Upper lobe of left lung (tissue), 6 donors: ENCODE data around the gene STX16. TPM values are rescaled to one million over a fixed set of nuclear protein-coding genes. Genes with fewer than 3 reads are reported as not detected.

ENCODE experiments used
- ATAC-seq, 2 donors: fragments of 200-7000 bp; cut with Tn5 transposase; one replicate each; pipeline ENCODE4 v1.9.1; 2022; ENCODE audit warnings: mild to moderate bottlenecking in 2 of 2, moderate library complexity in 2 of 2; ENCODE audit not compliant: low FRiP score in 2 of 2
- DNase-seq, 2 donors: peaks; one replicate each; pipeline ENCODE4 v3.0.0-alpha.2; 2019 to 2020
- H3K27ac ChIP-seq, 4 donors: fragments of 200-600 bp; sonication (generic); one replicate each; pipeline ENCODE4 v1.5.1; 2016 to 2019
- H3K27me3 ChIP-seq, 4 donors: fragments of 200-600 bp; sonication (generic); one replicate each; pipeline ENCODE4 v1.5.1; 2017 to 2019
- H3K36me3 ChIP-seq, 4 donors: fragments of 200-600 bp; sonication (generic); one replicate each; pipeline ENCODE4 v1.5.1; 2016 to 2019
- H3K4me1 ChIP-seq, 4 donors: fragments of 200-600 bp; sonication (generic); one replicate each; pipeline ENCODE4 v1.5.1; 2018 to 2019
- H3K4me3 ChIP-seq, 4 donors: fragments of 200-600 bp; sonication (generic); one replicate each; pipeline ENCODE4 v1.5.1; 2017 to 2019; ENCODE audit warnings: mild to moderate bottlenecking in 2 of 4, moderate library complexity in 1 of 4
- H3K9me3 ChIP-seq, 4 donors: fragments of 200-600 bp; sonication (generic); one replicate each; pipeline ENCODE4 v1.5.1; 2018 to 2019
- EP300 ChIP-seq, 4 donors: sonication (generic); formaldehyde crosslinking; IDR thresholded peaks; one replicate each; pipeline ENCODE4 v1.5.1; 2017; ENCODE audit warnings: antibody characterized with exemption in 4 of 4, control low read depth in 2 of 4
- POLR2A ChIP-seq, 4 donors: fragments of 450-650 bp; IDR thresholded peaks; one replicate each; pipeline ENCODE4 v1.5.1; 2016 to 2017; ENCODE audit warnings: antibody characterized with exemption in 4 of 4, mild to moderate bottlenecking in 2 of 4
- POLR2AphosphoS5 ChIP-seq, 2 donors: sonication (generic); formaldehyde crosslinking; IDR thresholded peaks; one replicate each; pipeline ENCODE4 v1.5.1; 2017; ENCODE audit warnings: antibody characterized with exemption in 2 of 2
- WGBS, 2 donors: methylation state at CpG; one replicate each; pipeline ENCODE4 v1.1.5; 2017 to 2018; 5-methylcytosine and 5-hydroxymethylcytosine counted together
- total RNA-seq, 6 donors: library from RNA; depleted of rRNA in 4 of 6; stranded (reverse); fragments of >200 nt in 4 of 6; gene quantifications; one replicate each; pipeline versions ENCODE4 v1.1.0 to v1.2.1, GENCODE V29; 2016 to 2021
- TF ChIP-seq, protein P1 (sequence below), 6 experiments: fragments of 450-650 bp in 4 of 6; fragments of 200-600 bp in 2 of 6; sonication (generic) in 2 of 6; IDR thresholded peaks; one replicate each; pipeline ENCODE4 v1.5.1; 2016 to 2019; ENCODE audit warnings: antibody characterized with exemption in 6 of 6
- donor health status: DM: no; HTN: no; CAD: no; lungs with moderate emphysema.
- donor health status: DM: no; HTN: yes; CAD: no; lungs with severe emphysema.

The STX16 gene
- total RNA-seq, 6 donors from 2014 or later, result 42.1 to 469 (median 64.7) TPM

DNA sequence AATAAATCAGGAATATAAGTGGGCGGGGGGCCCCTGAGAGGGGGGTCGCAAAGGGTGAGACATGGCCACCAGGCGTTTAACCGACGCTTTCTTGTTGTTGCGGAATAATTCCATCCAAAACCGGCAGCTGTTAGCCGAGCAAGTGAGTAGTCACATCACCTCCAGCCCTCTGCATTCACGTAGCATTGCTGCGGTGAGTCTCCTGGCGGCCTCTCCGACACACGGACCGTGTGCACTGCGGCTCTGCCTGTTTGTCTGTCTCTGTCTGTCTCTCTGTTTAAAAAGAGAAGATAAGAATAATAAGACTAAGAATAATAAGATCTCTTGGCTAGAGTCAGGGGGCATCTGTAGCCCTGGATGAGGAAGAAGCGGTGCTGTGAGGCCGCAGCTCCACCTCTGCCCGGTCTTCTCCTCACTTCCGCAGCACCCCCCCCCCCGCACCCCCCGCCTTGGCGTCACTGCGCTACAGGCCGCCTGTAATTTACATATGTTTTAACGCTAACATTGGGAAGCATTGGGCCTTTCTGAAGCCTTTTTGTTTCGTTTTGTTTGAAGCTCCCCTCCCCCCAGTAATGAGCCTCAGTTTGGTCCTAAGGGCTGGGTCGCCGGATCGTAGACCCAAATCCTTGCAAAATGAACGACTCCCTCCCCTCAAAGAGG is 993 bp downstream of the STX16 start:
- H3K9me3 ChIP-seq, result no peaks in the 10 kb centered on the region
- ATAC-seq (peak; percentile 59 to 83), DNase-seq (peak; percentile 70 to 75)
- H3K27me3 ChIP-seq, result no peaks in the 10 kb centered on the region
- peak overlapping the region; percentile 89 to 93 (median 92) for H3K27ac ChIP-seq
- H3K4me3 ChIP-seq, result peak overlapping the region; percentile 81 to 99 (median 96)
- WGBS, 2 donors, result 0% methylated on average over 30 of the region's 30 CpGs
- TF ChIP-seq, protein P1, sequence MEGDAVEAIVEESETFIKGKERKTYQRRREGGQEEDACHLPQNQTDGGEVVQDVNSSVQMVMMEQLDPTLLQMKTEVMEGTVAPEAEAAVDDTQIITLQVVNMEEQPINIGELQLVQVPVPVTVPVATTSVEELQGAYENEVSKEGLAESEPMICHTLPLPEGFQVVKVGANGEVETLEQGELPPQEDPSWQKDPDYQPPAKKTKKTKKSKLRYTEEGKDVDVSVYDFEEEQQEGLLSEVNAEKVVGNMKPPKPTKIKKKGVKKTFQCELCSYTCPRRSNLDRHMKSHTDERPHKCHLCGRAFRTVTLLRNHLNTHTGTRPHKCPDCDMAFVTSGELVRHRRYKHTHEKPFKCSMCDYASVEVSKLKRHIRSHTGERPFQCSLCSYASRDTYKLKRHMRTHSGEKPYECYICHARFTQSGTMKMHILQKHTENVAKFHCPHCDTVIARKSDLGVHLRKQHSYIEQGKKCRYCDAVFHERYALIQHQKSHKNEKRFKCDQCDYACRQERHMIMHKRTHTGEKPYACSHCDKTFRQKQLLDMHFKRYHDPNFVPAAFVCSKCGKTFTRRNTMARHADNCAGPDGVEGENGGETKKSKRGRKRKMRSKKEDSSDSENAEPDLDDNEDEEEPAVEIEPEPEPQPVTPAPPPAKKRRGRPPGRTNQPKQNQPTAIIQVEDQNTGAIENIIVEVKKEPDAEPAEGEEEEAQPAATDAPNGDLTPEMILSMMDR (IDR thresholded peaks at IDR 0.05), result peak in 1 of 6 experiments; percentile 11
- TF ChIP-seq POLR2A (IDR thresholded peaks at IDR 0.05) (peak in 3 of 4 donors; percentile 39 to 67 (median 64)), EP300 (IDR thresholded peaks at IDR 0.05) (no peak), POLR2AphosphoS5 (IDR thresholded peaks at IDR 0.05) (peak in 1 of 2 donors; percentile 18)
- peaks cover 36 to 54% (median 41%) of the 10 kb centered on the region in 4 donors for H3K4me1 ChIP-seq
- H3K36me3 ChIP-seq, result peaks cover 0 to 3% (median 0%) of the 10 kb centered on the region in 4 donors

DNA sequence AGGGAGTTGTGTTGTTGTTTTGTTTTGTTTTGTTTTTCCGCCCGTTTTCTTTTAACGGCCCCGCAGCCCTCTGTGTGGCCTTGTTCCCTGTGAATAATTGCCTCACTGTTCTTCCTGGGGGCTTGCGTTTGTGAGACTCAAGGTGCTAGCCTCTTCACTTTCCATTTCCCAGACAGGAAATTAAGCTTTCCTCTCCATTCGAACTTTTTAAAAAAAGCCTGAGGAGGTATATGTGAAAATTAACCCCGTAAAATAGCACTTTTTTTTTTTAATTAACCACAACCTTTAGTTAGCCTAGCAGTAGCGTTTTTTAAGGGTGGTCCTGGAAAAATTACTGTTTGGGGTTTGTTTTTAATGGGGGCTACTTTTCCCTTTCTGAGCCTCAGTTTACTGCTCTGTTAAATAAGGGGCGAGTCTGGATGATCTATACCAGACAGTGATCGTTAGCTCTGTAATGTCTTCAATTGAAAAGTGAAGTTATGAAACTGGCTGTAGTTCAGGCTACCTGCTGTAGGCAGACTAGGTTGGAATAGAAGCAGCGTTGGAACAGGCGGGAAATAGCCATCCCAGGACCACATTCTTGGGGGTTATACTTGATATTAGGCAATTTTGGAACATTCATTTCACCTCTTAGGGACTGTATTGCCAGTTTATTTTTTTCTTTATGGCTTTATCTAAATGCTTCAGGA is 1.7 kb downstream of the STX16 start:
- peak overlapping the region; percentile 89 to 93 (median 92) for H3K27ac ChIP-seq
- 5 to 10% methylated on average over 12 of the region's 12 CpGs for WGBS, 2 donors
- no peak for DNase-seq

DNA sequence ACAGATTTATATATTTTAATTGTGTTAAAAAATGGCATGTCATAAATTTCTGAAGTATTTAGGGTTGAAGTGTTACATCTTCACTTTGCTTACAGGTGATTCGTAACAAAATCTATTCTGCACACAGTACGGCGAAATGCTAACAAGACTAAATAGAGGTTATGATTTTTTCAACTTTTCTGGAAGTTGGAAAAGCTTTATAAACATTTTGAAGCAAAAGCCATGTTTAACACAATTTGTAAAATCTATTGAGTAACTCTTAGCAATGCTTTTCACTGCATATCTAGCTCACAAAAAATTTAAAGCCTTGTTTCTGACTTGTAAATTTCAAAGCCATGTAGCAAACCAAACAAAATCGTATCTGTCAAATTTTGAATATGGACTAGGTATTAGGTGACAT is 3.3 kb downstream of the STX16 start:
- peaks cover 37 to 73% (median 56%) of the 10 kb centered on the region in 4 donors for H3K4me1 ChIP-seq

More for the DNA sequence above, 1.7 kb downstream of the STX16 start:
- Histone ChIP-seq H3K36me3 (peaks cover 0 to 3% (median 0%) of the 10 kb centered on the region in 4 donors), H3K27me3 (no peaks in the 10 kb centered on the region), H3K4me1 (peaks cover 36 to 61% (median 47%) of the 10 kb centered on the region in 4 donors), H3K9me3 (no peaks in the 10 kb centered on the region), H3K4me3 (peak overlapping the region; percentile 81 to 99 (median 96))
- TF ChIP-seq, protein P1 (IDR thresholded peaks at IDR 0.05), result no peak
- TF ChIP-seq POLR2AphosphoS5 (IDR thresholded peaks at IDR 0.05) (no peak), POLR2A (IDR thresholded peaks at IDR 0.05) (no peak), EP300 (IDR thresholded peaks at IDR 0.05) (no peak)
- ATAC-seq, result no peak

DNA sequence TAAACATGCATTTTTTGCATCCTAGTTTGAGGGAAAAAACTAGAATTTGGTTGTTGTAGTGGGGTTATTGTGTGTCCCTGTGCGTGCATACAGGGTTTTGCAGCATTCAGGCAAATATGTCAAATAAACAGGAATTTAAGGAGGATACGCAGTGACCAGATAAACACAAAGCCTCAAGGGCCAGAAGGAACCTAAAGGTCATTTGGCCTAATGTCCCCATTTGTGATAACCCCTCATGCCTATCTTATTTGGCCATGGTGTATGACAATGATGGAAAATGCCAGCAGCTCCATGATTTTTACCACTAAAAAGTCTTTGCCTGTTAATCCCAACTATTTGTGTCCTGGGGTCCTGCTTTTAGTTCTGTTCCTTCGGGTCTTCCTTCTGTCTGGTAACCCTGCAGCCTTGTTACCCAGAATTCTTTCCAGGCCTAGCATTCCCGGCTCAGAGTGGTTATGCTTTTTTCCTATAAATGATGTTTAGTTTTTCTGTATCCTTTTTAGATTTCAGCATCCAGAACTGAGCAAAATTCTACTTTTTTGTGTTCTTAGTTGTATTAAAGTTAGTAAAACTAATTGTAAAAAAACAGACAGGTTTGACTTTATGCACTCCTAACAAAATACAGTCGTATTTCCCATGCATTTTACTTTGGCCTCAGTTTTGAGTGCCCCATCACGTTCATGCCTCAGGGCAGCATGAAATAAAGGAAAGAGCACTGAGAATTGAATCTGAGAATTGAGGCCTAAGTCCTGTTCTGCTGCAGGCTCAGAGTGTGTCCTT is 4.4 kb downstream of the STX16 start:
- TF ChIP-seq, protein P1 (IDR thresholded peaks at IDR 0.05), result no peak
- TF ChIP-seq POLR2AphosphoS5 (IDR thresholded peaks at IDR 0.05) (no peak), EP300 (IDR thresholded peaks at IDR 0.05) (no peak), POLR2A (IDR thresholded peaks at IDR 0.05) (no peak)
- DNase-seq, result no peak
- H3K36me3 ChIP-seq, result peaks cover 0 to 3% (median 0%) of the 10 kb centered on the region in 4 donors
- H3K9me3 ChIP-seq, result no peaks in the 10 kb centered on the region
- no peak overlapping the region for H3K4me3 ChIP-seq
- peaks cover 43 to 78% (median 56%) of the 10 kb centered on the region in 4 donors for H3K4me1 ChIP-seq
- no peaks in the 10 kb centered on the region for H3K27me3 ChIP-seq
- 62 to 74% methylated on average over 6 of the region's 6 CpGs for WGBS, 2 donors
- ATAC-seq, result no peak
- H3K27ac ChIP-seq, result no peak overlapping the region

More for the DNA sequence above, 3.3 kb downstream of the STX16 start:
- no peak overlapping the region for H3K27ac ChIP-seq
- H3K36me3 ChIP-seq, result peaks cover 0 to 3% (median 0%) of the 10 kb centered on the region in 4 donors
- no peaks in the 10 kb centered on the region for H3K9me3 ChIP-seq
- TF ChIP-seq, protein P1 (IDR thresholded peaks at IDR 0.05), result no peak
- TF ChIP-seq EP300 (IDR thresholded peaks at IDR 0.05) (no peak), POLR2A (IDR thresholded peaks at IDR 0.05) (no peak), POLR2AphosphoS5 (IDR thresholded peaks at IDR 0.05) (no peak)
- DNase-seq (no peak), ATAC-seq (no peak)
- no peaks in the 10 kb centered on the region for H3K27me3 ChIP-seq
- WGBS, 2 donors, result 78 to 92% methylated on average over 4 of the region's 4 CpGs
- H3K4me3 ChIP-seq, result no peak overlapping the region
